ENCODE results near the gene PTPRN2. TPM values are rescaled to one million over a fixed set of nuclear protein-coding genes. Genes with fewer than 3 reads are reported as not detected.
A peak's percentile ranks its signal among the peaks of the same experiment; 100 is the strongest.

Gene PTPRN2
- total and polyA plus RNA-seq, 7 donors, result 3.2 to 7.1 (median 5.5) TPM

DNA sequence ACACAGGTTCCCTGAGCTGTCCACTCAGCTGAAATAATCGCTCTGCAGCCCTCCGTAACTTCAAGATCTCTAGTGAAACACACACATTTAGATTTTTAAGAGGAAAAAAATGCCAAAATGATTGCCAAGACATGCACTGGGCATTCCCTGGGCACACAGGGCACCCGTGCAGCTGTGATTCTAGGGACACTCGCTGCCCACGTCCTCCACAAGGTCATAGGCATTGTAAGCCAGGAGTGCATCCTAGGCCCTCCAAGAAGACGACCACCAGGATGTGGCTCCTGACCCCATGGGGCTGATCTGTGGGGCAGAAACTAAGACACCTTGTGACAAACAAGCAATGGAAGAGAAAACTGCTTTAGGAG is 563.3 kb downstream of the PTPRN2 start:
- no peaks in the 10 kb centered on the region for H3K4me1 ChIP-seq
- H3K4me3 ChIP-seq, result no peak overlapping the region
- H3K27ac ChIP-seq, result no peak overlapping the region
- no peaks in the 10 kb centered on the region for H3K9me3 ChIP-seq
- TF ChIP-seq EP300 (IDR thresholded peaks at IDR 0.05) (no peak), POLR2AphosphoS5 (IDR thresholded peaks at IDR 0.05) (no peak), POLR2A (IDR thresholded peaks at IDR 0.05) (no peak)
- TF ChIP-seq, protein P1, sequence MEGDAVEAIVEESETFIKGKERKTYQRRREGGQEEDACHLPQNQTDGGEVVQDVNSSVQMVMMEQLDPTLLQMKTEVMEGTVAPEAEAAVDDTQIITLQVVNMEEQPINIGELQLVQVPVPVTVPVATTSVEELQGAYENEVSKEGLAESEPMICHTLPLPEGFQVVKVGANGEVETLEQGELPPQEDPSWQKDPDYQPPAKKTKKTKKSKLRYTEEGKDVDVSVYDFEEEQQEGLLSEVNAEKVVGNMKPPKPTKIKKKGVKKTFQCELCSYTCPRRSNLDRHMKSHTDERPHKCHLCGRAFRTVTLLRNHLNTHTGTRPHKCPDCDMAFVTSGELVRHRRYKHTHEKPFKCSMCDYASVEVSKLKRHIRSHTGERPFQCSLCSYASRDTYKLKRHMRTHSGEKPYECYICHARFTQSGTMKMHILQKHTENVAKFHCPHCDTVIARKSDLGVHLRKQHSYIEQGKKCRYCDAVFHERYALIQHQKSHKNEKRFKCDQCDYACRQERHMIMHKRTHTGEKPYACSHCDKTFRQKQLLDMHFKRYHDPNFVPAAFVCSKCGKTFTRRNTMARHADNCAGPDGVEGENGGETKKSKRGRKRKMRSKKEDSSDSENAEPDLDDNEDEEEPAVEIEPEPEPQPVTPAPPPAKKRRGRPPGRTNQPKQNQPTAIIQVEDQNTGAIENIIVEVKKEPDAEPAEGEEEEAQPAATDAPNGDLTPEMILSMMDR (IDR thresholded peaks at IDR 0.05), result no peak
- WGBS, 2 donors, result 86 to 87% methylated on average over 6 of the region's 6 CpGs
- DNase-seq, result peak; percentile 55
- no peaks in the 10 kb centered on the region for H3K27me3 ChIP-seq
- intact Hi-C loops (cut with DNase I), result no loop called here
- H3K36me3 ChIP-seq, result no peaks in the 10 kb centered on the region

DNA sequence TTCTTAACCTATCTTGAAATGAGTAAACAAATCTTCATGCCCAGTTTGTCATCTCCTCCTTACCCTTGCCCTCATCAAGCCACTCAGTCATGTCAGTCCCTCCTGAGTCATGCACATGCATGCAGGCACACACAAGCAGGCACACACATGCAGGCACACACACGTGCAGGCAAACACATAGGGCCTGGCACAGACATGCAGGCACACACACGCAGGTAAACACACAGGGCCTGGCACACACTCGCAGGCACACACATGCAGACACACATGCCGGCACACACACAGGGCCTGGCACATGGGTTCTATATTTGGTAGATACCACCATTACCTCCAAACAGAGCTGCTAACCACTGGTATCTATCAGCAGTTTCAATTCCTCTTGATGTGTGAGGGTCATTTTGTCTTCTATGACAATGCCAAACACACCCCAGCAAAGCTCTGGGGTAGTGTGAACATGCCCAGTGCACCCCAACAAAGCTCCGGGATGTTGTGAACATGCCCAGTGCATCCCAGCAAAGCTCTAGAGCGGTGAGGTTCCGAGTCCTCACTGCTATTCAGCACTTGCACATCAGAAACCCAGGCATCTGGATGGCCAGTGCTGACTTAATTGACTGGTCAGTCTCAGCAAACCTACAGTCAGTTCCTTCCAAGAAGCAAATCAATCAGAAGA is 563.8 kb downstream of the PTPRN2 start:
- peak; percentile 21 for DNase-seq
- Histone ChIP-seq H3K27me3 (no peaks in the 10 kb centered on the region), H3K4me1 (no peaks in the 10 kb centered on the region), H3K27ac (no peak overlapping the region), H3K9me3 (no peaks in the 10 kb centered on the region), H3K4me3 (no peak overlapping the region), H3K36me3 (no peaks in the 10 kb centered on the region)
- WGBS, 2 donors, result 92 to 93% methylated on average over 7 of the region's 7 CpGs
- intact Hi-C loops (cut with DNase I), result no loop called here
- TF ChIP-seq POLR2AphosphoS5 (IDR thresholded peaks at IDR 0.05) (no peak), EP300 (IDR thresholded peaks at IDR 0.05) (no peak), POLR2A (IDR thresholded peaks at IDR 0.05) (no peak)
- TF ChIP-seq, protein P1 (IDR thresholded peaks at IDR 0.05), result no peak

DNA sequence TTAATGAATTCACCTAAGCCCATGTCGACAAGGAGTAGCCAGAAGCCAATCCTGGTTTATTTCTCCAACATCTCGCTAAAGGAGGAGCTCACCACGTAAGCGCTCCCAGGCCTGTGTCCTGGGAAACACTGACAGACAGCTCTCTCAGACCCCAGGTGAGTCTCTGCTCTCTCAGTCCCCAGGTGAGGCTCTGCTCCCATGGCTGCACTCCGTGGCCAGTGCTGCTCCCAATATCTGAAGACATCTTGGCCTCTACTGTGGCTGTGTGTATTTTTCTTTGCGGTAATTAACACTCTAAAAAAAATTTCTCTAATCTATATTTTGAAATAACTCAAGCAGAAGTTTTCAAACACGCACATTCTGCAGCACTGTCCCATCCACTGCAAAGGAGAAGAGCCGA is 564.5 kb downstream of the PTPRN2 start:
- Histone ChIP-seq H3K4me3 (no peak overlapping the region), H3K27ac (no peak overlapping the region), H3K9me3 (no peaks in the 10 kb centered on the region), H3K4me1 (no peaks in the 10 kb centered on the region), H3K36me3 (no peaks in the 10 kb centered on the region), H3K27me3 (no peaks in the 10 kb centered on the region)
- intact Hi-C loops (cut with DNase I), result no loop called here
- no peak for TF ChIP-seq POLR2A (IDR thresholded peaks at IDR 0.05)
- no peak for TF ChIP-seq EP300 (IDR thresholded peaks at IDR 0.05)
- TF ChIP-seq, protein P1 (IDR thresholded peaks at IDR 0.05), result no peak
- TF ChIP-seq POLR2AphosphoS5 (IDR thresholded peaks at IDR 0.05), result no peak
- 83 to 87% methylated on average over 8 of the region's 8 CpGs for WGBS, 2 donors
- DNase-seq, result no peak

DNA sequence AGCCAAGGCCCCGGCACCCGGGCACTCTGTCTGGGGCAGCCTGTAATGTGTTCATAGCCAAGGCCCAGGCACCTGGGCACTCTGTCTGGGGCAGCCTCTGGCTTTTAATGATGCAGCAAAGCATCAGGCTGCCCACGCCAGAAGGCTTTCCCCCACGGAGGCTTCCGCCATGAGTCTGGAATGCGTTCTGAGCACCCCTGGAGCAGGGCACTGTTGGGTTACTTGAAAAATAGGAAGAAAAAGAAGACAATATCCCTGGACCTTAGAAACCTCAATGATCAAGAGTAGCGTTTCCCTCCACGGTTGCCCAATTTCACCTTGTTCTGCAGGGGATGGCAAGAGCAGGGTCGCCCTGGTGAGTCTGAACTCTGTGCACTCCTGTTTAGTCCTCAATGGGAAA is 565.0 kb downstream of the PTPRN2 start:
- no peak overlapping the region for H3K27ac ChIP-seq
- H3K36me3 ChIP-seq, result no peaks in the 10 kb centered on the region
- peak; percentile 46 for DNase-seq
- no peaks in the 10 kb centered on the region for H3K27me3 ChIP-seq
- H3K4me3 ChIP-seq, result no peak overlapping the region
- H3K9me3 ChIP-seq, result no peaks in the 10 kb centered on the region
- TF ChIP-seq EP300 (IDR thresholded peaks at IDR 0.05) (no peak), POLR2A (IDR thresholded peaks at IDR 0.05) (no peak), POLR2AphosphoS5 (IDR thresholded peaks at IDR 0.05) (no peak)
- TF ChIP-seq, protein P1 (IDR thresholded peaks at IDR 0.05), result no peak
- no peaks in the 10 kb centered on the region for H3K4me1 ChIP-seq
- intact Hi-C loops (cut with DNase I), result no loop called here
- WGBS, 2 donors, result 89 to 94% methylated on average over 9 of the region's 9 CpGs

DNA sequence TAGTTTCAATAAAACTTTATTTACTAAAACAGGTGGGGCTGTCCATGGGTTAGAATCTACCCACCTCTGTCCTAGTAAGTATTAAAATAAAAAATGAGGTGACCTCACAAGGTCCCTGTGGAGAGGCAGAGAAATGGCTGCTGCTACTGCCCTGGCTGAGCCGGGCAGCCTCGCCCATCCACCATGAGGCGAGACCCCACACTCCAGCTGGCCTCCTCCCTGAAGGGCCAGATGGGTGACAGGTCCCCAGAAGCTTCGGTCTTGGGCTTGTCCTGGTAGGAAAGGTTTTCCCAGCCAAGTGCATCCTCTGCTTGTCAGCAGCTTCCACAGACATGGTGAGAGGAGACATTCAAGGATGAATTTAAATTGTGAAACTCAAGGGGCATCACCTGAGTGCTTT is 565.8 kb downstream of the PTPRN2 start:
- intact Hi-C loops (cut with DNase I), result no loop called here

More for the DNA sequence above, 565.8 kb downstream of the PTPRN2 start:
- TF ChIP-seq POLR2A (IDR thresholded peaks at IDR 0.05), result no peak
- Histone ChIP-seq H3K4me3 (no peak overlapping the region), H3K27ac (no peak overlapping the region), H3K27me3 (no peaks in the 10 kb centered on the region), H3K36me3 (no peaks in the 10 kb centered on the region), H3K4me1 (peaks cover 0 to 2% (median under 1%) of the 10 kb centered on the region in 4 donors), H3K9me3 (no peaks in the 10 kb centered on the region)
- DNase-seq, result peak; percentile 29
- 90 to 92% methylated on average over 4 of the region's 4 CpGs for WGBS, 2 donors

All from sigmoid colon (tissue), 7 donors.